Ammon's horn (tissue), 1 donor: ENCODE measurements around the gene INTU.
A peak's percentile ranks its signal among the peaks of the same experiment; 100 is the strongest.
"Not testable (repeated sequence)": the region's sequence is repeated elsewhere in the genome, so short reads cannot be mapped to it uniquely, and the experiment has no call there.

Experiments used
- DNase-seq: peaks from one replicate; pipeline ENCODE4 v3.0.0-alpha.2; 2016; ENCODE audit warnings: low spot score

Gene INTU

DNA sequence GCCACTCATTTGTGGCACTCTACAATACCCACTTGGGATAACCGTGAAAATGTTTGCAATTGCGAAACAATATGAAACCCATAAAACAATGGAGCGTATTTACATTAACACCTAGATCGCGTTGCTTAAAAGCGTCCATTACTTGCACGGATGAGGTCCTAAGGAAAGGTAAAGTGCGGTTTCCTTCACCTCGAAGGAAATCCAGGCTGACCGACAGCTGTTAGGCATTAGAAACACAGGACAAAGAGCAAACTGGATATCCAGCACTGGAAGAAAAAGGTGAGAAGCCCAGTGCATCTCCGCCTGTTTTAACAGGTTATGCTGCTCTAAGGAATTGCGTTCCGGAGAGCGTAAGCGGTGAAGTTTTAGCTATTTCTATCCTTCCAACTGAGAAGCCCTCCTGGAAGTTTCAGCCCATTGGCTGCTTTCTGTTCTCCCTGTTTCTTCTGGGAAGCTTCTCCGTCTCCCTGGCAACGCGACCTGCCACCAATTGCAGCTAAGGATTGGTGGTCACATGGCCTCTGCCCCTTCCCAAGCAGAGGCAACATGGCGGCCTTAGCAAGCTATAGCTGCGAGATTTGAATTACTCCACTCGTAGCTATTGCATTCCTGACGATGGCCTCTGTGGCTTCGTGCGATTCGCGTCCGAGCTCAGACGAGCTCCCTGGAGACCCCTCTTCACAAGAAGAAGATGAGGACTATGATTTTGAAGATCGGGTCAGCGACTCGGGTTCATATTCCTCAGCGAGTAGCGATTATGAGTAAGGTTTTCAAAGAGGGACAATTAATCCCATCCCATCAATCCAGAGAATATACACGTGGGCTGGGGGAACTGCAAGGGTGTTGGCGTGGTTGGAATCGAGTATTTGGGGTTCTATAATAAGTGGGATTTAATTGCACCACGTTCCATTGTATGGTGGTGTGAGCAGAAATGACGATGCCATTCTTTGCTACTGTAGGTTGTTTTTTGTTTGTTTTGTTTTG lies at the start of gene INTU:
TSS of gene INTU (plus strand) at position 538 of the 984 bp plus-strand sequence. CDS start at position 616, 78 bp downstream.
- DNase-seq = peak; percentile 99

DNA sequence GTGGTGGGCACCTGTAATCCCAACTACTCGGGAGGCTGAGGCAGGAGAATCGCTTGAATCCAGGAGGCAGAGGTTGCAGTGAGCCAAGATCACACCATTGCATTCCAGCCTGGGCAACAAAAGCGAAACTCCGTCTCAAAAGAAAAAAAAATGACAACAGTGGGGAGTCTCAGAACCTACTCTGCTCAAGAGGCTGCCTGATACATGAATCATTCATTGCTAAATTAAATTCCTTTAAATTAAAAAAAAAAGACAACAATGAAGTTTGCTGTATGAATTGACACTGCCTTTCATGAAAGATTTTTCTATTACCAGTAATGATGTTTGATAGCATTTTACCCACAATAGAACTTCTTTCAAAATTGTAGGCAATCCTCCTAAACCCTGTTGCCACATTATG lies 46.3 kb upstream of the INTU start:
- DNase-seq = not testable (repeated sequence)

DNA sequence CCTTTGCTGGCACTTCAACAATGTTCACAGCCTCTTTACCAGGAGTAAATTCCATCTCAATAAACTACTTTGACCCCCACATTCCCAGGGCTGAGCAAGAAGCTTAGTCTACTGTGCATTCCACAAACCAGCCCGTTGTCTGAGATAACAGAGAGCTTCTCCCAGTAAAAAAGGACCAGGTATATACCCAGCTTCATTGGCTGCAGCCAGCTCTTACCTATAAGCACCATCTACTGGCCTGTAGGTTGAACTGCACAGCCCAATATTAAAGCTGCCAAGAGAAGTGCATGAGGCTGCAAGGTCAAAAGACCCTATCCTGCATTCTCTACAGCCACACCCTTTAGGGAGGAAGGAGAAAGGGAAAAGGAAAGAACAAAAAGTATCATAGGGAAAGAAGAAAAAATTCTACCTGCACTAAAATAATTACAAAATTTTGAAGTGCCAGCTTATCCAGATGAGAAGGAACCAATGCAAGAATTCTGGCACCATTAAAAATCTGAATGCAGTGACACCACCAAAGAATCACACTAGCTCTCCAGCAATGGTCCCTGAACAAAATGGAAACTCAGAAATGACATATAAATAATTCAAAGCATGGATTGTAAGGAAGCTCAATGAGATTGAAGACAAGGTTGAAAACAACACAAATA lies 45.7 kb upstream of the INTU start:
- no peak for DNase-seq

DNA sequence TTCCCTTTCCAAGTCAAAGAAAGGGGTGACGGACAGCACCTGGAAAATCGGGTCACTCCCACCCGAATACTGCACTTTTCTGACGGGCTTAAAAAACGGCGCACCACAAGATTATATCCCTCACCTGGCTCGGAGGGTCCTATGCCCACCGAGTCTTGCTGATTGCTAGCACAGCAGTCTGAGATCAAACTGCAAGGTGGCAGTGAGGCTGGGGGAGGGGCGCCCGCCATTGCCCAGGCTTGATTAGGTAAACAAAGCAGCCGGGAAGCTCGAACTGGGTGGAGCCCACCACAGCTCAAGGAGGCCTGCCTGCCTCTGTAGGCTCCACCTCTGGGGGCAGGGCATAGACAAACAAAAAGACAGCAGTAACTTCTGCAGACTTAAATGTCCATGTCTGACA lies 43.6 kb upstream of the INTU start:
- not testable (repeated sequence) for DNase-seq

DNA sequence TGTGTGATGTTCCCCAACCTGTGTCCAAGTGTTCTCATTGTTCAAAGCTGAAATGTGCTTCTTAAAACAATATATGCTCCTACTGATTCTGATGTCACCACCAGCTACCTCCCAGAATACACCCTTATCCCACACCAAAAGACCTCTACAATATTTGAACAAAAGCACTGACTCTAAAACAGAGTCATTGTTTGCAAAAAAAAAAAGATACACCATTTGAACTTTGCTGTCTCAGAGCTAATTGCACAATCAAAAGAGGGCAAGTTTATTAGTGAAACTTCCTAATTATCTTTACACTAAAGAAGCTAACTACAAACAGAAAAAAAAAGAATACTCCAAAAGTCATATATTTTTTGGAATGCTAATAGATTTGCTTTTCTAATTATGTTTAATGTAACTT lies 34.1 kb upstream of the INTU start:
- no peak for DNase-seq

DNA sequence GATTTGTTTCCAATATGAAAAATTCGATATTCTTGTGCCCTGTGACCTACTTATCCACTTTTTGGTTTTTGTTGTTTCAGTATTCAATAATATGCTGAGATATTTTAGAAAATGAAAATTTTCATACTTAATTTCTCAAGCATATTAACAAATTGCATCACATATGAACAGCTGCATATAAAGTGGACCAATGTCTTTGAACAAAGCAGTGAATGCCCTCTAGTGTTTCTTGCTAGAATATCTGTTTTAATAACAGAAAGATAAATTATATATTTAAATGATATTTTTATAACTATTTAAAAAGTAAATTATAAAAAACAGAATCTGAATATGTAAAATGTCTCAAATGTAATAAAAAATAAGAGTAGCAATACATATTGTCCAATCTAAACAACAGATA lies 31.7 kb upstream of the INTU start:
- DNase-seq = no peak

DNA sequence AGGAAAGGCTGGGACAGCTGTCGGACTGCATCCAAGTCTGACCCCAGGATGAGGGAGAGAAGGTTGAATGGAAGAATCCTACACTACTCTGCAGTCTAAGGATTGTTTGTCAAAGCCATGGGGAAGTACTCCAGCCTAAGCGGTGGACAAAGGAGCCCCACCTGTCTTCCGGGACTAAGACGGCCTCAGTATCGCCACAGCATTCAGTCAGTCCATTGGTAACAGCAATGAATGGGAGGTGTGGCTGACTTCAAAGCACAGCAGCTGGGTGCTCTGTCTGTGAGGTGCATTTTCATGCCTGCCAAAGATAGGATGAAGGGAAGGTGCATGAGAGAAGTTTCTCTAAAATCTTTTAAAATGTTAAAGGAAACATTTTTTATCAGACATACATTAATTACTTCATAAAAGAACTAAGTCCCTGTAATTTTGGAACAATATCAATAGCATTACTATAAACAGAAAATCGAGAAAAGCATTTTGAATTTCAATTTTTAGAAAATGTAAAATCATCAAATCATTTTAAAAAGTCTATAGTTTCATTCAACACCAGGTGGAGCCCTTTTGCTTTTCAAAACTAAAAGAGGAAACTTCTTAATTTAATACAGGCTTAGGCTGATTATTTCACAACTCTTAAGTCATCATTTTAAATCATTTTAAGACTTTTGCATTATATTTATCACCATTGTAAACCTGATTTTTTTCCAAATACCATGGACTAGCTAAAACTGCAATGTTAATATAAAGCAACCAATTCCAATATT lies 27.6 kb upstream of the INTU start:
- no peak for DNase-seq

DNA sequence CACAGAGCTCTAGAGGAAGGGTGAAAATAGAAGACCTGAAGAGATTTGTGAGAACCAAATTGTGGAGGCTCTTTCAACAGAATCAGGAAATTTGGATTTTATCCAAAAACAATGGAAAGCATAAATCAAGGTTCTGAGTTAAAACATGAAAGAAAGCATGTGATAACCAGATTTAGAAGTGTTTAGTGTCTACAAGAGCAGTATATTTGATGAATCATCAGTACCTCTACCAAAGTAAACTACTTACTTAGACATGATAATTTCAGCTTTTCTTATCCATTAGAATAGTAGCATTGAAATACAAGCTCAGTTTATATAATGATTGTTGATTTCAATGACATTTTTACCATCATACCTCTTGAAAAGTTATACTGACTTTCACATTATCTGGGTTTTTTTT lies 25.9 kb upstream of the INTU start:
- DNase-seq = no peak

DNA sequence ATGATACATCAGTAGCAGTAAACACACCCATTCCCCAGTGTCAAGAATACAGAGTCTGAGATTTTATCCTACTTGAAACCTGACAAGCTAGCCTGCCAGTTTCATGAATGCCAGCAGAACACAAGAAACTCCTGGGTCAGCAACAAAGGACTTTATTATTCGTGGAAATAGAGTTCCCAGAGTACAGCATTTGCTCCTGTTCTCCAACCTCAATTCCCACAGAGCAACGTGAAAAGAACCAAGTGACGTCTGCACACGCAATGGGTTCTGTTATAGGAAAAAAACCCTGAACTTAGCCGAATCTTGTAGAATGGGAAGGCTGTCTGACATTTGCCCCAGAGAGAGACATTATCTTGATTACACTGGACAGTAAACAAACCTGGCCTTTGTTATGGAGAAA lies 23.3 kb upstream of the INTU start:
- DNase-seq = no peak

DNA sequence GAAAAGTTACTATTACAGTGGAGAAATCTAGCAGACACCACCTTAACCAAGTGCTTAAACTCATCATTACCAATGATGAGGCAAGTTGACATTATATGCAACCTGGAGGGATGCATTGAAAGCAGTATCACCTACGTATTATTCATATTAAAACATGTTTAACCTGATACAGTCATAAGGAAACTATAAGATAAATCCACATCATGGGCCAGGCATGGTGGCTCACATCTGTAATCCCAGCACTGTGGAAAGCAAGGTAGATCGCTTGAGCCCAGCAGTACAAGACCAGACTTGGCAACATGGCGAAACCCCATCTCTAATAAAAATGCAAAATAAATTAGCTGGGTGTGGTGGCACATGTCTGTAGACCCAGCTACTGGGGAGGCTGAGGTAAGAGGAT lies 22.3 kb upstream of the INTU start:
- DNase-seq = no peak

DNA sequence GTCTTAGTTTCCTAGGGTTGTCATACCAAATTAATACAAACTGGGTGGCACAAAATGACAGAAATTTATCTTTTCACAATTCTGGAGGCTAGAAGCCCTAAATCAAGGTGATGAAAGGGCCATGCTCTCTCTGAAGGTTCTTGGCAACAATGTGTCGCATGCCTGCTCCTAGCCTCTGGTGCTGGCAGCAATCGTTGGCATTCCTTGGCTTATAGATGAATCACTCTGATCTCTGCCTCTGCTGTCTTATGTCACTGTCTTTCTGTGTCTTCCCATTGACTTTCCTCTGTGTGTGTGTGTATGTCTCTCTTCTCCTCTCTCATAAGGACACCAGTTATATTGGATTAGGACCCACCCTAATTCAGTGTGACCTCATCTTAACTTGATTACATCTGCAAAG lies 15.9 kb upstream of the INTU start:
- DNase-seq = no peak

DNA sequence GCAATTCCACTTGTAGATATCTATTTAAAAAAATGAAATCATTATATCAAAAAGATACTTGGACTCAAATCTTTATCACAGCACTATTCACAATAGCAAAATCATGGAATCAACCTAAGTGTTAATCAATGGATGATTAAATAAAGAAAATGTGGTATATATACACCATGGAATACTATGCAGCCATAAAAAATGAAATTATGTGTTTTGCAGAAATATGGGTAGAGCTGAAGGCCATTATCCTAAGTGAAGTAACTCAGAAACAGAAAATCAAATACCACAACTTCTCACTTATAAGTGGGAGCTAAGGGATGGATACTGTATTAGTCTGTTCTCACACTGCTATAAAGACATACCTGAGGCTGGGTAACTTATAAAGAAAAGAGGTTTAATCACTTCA lies 14.3 kb upstream of the INTU start:
- DNase-seq = no peak

DNA sequence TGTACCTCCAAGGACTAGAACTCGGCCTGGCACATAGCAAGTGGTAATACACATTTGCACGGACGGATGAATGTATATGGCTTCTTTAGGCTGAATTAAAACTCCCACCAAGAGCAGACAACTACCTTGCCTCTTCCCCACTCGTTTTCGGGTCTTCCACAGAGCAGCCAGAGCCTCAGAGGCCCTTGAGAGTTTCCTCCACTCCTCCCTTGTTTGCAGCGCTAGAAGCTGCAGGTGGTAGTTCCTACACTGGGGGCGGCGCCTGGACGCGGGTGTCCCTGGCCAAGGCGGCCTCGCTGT lies 10.2 kb upstream of the INTU start:
- no peak for DNase-seq

DNA sequence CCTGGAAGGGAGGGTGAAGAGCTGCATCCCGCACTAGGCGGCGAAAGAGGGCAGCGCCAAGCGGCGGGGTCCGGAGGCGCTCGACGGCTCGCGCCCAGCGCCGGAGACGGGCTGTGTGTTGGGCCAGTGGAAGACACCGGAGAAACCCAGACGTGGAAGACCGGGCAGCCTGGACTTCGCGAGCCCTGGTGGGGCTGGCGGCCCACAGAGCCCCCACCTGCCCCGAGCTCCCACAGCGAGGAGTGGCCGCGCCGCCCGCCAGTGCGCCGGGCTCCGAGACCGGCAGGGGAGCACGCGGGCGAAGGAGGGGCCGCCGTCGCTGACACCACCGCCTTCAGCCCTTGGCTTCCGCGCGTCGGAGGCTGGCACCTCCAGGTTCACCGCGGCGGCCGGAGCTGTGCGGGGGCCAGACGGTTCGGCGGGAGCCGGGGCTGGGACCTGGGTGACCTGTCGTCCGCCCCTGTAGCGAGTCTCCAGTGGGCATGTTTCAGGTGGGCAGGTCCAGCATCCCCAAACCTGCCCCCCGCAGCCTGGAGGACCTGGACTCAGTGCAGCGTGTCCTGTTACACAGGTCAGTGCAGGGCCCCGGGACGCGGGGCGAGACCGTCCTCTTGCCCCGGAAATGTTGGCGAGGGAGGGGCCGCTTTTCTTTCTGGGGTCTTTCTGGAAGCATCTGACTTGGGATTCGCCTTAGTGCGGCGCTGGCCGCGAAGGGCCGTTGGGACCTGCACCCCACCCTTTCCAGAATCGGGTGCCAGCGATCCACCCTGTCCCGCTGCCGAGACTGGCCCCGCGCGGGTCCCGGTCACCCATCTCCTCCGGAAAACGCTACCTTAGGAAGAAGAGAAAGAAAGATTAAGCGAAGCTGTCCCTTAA lies 9.6 kb upstream of the INTU start:
- peak; percentile 63 for DNase-seq

DNA sequence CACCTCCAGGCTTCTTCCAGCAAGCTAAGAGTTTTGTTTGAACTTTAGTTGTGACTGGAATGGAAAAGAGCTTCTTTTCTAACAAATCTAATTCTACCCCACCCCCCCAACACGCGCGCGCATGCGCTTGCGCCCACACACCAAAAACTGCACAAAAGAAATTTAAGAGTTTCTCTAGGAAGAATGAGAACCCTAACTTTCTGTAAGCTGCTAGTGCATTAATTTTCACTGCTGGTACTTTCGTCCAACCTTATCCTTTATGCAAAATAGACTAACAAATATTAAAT lies 9.0 kb upstream of the INTU start:
- no peak for DNase-seq

DNA sequence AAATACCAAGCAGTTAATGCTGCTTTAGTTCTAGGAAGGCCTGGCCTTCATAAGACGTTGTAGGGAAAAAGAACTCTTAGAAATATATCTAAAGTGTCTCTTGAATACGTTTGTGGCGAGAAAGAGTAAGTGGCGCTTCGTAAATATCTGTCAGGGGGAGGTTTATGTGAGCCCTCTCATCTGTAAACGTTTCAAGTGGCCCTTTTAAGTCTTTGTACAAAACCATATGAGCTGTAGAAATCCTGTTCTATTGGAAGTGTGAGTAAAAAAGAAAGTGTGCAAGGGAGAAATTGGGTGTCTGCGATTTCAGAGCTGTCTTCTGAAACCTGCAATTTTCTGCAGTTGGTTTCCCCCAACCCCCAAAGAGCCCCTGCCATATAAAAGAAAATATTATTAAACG lies 8.6 kb upstream of the INTU start:
- DNase-seq = no peak

DNA sequence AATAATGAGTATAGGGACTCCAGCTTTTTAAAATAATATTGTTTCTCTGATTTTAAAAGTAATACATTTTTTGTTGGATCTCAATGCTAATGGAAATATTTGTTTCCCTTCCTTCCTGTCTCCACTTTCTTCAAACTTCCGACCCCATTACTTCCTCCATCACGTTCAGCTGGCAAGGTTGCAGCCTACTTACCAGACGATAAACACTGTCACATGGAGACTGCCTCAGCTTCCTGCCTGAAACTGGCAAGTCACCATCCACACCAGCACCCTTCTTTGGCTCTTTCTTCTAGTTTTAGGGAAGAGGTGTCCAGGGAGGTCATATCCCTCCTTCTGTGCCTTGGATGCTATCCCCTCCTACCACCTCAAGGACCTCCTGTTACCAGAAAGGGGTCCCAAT lies 3.4 kb upstream of the INTU start:
- no peak for DNase-seq

DNA sequence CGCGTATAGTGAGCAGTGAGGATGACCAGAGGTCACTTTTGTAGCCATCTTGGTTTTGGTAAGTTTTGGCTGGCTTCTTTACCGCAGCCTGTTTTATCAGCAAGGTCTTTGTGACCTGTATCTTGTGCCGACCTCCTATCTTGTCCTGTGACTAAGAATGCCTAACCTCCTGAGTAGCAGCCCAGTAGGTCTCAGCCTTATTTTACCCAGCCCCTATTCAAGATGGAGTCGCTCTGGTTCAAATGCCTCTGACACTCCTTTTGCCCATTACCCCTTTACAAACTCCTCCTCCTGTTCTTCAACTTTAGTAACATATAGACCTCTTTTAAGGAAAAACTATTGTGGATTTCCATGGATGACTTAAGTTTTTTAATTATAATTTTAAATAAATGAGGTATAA lies 2.6 kb upstream of the INTU start:
- no peak for DNase-seq

DNA sequence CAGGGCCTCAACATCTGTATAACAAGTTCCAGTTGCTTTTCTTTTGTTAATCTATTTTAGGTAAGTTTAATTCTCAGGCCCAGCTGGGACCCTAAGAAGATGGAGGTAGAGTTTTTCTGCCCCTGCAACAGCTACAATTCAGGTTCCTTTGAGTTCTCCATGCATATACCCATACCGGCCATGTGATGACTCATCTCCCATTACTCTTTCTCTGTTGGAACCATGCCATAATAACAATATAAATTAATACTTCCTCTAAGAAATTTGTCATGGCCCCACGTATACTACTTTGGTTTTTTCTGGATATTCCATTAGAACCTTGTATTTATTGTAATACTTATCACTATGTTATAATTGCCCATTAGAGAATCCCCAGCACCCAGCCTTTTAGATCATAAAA lies 1.3 kb upstream of the INTU start:
- DNase-seq = no peak

DNA sequence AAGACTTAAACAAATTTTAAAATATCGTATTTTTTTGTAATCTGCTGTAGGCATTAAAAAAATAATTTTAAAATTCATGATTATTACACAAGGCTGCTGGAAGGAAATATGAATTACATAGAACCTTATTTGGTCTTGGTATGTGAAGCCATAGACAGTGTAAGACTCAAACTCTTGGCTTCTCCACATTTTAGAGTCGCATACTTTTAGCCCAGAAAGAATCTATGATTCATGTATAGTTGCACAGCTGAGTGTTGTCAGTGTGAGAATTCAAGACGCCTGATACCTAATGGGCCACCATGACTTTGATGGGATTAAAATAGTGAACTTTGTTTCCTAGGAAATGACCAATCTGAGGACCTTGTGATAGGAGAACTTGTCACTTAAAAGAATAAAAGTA lies 1.4 kb downstream of the INTU start:
- no peak for DNase-seq

DNA sequence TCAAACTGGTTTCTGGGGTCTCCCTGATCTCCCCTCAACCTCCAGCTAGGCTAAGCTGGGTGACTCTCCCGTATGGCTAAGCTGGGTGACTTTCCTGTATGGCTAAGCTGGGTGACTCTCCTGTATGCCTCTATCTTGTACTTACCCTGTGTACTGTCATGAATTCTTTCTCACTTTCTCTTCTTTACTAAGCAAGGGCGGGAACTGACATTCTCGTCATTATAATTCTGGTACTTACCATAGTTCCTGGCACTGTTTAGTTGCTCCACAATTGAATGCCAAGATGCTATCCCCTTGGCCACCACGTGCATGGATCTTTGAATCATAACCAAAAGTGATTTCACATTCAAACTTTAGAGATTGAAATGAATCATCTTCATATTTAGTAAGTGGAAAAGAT lies 8.8 kb downstream of the INTU start:
- DNase-seq = no peak

DNA sequence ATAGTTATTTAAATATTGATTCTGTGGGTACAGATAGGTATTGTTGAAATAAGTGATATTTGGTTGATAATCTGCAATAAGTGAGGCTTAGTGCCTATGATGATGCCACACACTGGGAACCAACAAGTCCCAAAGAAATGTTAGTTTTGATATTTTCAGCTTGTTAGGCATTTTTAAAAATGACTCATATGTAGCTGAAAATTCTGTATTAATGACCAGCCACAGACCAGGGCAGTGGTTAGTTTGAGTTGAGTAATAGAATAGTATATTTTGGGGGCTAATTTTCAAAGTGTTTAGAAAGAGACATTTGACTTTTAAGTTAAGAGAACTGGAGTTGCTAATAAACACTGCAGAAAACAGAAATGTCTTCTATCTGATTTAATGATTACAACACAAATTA lies 9.4 kb downstream of the INTU start:
- DNase-seq = no peak
